LNCaP clone FGC (cell line): Measurements from ENCODE around the gene SAMD14.
"Not testable (repeated sequence)": the region's sequence is repeated elsewhere in the genome, so short reads cannot be mapped to it uniquely, and the experiment has no call there.

ENCODE experiments used
- DNase-seq: peaks from one replicate; pipeline ENCODE4 v3.0.0-alpha.2; 2011; ENCODE audit warnings: low read depth
- H3K4me3 ChIP-seq: 2 replicates; pipeline ENCODE4 v1.5.1; 2011; ENCODE audit warnings: mild to moderate bottlenecking, low read depth, low read length, control low read depth
- CTCF ChIP-seq: IDR thresholded peaks from 2 replicates; pipeline ENCODE4 v1.5.1; 2012; ENCODE audit warnings: mild to moderate bottlenecking; ENCODE audit not compliant: control insufficient read depth, insufficient read depth; ENCODE audit errors: extremely low read depth

SAMD14 gene

GRCh38 chr17:50064253-50065001 lies 65.5 kb downstream of the SAMD14 start:
- DNase-seq = no peak

GRCh38 chr17:50063561-50064252 lies 66.3 kb downstream of the SAMD14 start:
- no peak for DNase-seq
- no peak for TF ChIP-seq CTCF
- no peak overlapping the region for H3K4me3 ChIP-seq

More at GRCh38 chr17:50064253-50065001, 65.5 kb downstream of the SAMD14 start:
- no peak overlapping the region for H3K4me3 ChIP-seq
- no peak for TF ChIP-seq CTCF

- no peak overlapping the region for H3K4me3 ChIP-seq
- no peak for TF ChIP-seq CTCF
- no peak for DNase-seq
Observed at GRCh38 chr17:50062293-50063243, 67.4 kb downstream of the SAMD14 start.

GRCh38 chr17:50061713-50062045 lies 68.3 kb downstream of the SAMD14 start:
- DNase-seq, H3K4me3 ChIP-seq: not testable (repeated sequence)

- H3K4me3 ChIP-seq = no peak overlapping the region
- TF ChIP-seq CTCF = no peak
- DNase-seq = no peak
Observed at GRCh38 chr17:50060951-50061712, 68.8 kb downstream of the SAMD14 start.
